KBM-7 (cell line): ENCODE results near the gene INPP5D.
A peak's percentile ranks its signal among the peaks of the same experiment; 100 is the strongest.

Source experiments
- DNase-seq: peaks from one replicate; pipeline ENCODE4 v3.0.0-alpha.2; 2015
- in situ Hi-C: fragments of 300-500 bp; cut with MboI; formaldehyde crosslinking; loops from 2 replicates; pipeline ENCODE4 v1.14.3; 2020; ENCODE audit warnings: low sequenced_read_pairs, low pct_unique_long_range_greater_than_20kb, mixed read lengths

INPP5D gene

DNA sequence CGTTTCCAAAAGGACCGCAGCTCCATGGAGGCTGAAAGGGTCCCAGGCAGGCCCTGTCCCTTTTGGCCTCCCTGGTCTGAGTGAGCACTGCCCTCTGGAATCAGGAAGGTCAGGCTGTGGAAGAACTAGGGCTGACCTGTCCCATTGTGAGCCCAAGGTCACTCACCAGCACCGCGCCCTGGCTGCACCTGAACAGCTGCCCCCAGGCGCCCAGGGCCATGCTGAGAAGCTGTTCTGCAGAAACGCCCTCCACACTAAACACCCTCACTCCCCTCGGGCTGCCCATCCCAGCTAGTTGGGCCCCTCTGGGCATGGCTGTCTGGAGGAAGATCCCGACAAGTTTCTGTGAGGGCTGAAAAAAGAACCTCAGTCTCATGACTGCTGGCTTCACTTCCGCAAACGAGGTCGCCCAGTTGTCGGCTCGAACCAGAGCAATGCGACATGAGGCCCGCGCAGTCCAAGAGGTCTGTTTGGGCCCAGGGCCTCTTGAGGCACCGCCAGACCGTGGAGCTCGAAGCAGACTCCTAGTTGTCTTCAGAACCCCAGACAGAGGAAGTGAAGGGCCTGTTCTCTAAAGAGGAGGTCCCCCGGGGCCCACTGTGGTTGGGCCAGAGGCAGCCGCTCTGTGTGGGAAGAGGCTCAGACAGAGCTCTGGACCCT is 64.4 kb downstream of the INPP5D start:
- in situ Hi-C loops = no loop called here
- DNase-seq = no peak

DNA sequence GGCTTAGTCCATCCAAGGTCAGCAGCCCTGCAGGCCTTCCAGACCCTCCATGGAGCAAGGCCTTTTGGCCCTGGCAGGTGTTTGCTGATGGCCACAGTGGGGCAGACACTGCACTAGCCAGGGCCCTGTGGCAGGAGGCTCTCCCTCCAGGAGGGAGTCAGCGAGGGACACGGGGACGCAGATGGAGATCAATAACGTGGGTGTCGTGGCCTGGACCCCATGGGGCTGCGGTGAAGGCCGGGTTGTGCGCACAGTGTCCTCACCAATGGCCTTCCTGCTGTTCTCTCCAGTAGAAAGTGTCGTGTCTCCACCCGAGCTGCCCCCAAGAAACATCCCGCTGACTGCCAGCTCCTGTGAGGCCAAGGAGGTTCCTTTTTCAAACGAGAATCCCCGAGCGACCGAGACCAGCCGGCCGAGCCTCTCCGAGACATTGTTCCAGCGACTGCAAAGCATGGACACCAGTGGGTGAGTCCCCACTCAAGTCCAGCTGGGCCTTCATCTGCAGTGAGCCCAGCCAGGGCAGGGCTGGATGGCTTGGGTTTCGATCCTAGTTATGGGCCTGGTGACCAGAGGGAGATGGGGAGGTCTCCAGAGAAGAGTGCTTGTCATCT is 65.4 kb downstream of the INPP5D start:
- in situ Hi-C loops = no loop called here
- no peak for DNase-seq

DNA sequence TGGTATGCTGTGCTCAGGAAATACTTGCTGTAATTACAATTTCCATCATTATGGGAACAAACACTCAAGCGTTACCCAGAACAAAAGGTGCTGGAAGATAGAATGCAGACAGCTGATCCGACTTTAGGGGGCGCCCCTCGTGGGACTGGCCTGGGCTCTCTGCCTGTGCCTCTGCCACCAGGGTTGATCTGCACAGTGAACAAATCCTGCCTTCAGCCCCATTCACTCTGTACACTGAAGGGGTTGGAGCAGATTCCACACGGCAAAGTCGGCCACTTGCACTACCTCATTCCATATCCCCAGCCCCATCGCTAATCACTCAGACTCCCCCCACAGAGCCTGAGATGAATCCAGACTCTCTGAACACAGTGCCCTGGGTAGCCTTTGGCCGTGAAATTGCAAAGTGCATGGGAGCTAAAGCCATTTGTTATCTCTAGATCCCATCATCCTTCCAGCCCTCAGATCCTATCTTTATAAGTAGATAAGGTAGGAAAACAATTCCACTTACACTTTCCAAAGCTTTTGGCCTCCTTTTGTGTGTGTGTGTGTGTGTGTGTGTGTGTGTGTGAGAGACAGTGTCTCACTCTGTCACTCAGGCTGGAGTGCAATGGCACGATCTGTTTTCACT is 69.3 kb downstream of the INPP5D start:
- in situ Hi-C loops = no loop called here
- DNase-seq = peak; percentile 18

DNA sequence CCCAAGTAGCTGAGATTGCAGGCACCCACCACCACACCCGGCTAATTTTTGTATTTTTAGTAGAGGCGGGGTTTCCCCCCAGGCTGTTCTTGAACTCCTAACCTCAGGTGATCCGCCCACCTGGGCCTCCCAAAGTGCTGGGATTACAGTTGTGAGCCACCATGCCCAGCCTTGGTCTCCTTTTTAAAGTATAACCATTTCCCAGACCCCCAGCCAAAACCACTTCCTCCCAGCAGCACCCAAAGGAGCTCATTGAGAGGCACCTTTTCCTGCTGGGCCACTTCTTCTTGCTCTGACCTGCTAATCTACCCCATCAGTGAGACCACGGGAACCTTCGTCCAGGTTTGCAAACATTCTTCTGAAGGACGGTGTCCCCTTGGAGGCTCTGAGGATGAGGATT is 69.9 kb downstream of the INPP5D start:
- in situ Hi-C loops = no loop called here
- DNase-seq = no peak

DNA sequence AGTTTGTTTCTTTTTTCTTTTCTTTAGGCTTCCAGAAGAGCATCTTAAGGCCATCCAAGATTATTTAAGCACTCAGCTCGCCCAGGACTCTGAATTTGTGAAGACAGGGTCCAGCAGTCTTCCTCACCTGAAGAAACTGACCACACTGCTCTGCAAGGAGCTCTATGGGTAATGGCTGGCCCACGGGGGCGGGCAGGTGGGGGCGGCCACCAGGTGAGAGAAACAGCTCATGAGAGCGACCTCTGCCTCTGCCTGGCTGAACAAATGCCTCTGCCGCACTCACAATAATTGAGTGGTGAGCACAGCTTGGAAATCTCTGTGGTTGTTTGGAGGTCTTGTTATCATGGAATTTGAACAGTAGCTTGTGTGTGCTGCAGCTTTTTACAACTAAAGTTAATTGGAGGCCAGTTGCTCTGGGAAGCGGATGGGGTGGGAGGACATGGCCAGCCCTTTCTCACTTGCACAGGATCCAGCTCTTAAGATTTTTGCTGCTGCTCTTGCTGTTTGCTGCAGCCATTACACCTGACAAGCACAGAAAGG is 70.4 kb downstream of the INPP5D start:
- no peak for DNase-seq
- in situ Hi-C loops = no loop called here

DNA sequence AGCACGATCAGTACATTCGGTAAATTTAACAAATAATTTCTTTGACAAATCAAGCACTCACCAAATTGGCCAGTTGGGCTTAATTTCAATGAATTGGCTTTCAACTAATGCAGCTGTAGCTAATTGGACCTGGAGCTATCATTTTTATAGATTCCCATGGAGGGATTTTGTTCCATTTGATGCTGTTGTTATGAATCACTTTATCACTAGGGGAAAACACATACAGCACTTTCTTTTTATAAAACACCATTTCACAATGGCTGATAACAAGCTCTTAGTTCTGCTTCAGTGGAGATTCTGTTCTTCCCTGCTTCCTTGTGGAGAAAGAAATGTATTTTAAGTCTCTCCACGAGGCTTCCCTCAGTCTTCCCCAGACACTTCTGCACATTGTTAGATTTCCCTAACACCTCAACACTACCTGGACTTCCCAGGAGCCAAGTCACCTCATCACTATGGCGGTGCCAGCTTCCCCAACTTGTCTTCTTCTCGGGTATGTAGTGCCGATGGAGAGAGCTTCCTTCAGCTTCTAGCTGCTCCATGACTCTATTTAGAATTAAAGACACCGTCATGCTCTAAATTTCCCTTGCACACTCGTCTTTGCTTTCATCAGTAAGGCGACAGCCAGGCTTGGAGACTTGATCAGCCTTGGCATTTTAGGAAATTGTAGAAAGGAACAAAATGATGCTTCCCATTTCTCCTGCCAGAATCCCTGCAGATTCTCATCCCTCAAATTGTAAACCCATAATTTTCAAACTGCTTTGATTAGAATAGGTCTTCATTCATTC is 72.0 kb downstream of the INPP5D start:
- DNase-seq = no peak
- in situ Hi-C loops = no loop called here

DNA sequence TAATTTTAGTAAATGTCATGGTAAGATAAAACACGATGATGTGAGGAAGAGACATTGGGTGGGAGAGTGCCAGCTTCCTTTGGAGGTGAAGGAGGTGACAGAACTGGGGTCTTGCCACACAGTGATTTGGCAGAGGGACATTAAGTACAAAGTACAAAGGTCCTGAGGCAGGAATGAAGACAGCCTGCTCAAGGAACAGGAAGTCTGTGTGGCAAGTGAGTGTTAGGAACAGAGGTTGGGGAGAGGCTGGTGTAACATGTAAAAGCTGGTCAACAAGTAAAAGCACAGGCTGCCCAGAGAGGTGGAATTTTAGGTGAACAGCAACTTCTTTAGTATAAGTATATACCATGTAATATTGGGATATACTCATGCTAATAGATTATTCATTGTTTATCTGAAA is 73.1 kb downstream of the INPP5D start:
- in situ Hi-C loops = no loop called here
- DNase-seq = no peak

DNA sequence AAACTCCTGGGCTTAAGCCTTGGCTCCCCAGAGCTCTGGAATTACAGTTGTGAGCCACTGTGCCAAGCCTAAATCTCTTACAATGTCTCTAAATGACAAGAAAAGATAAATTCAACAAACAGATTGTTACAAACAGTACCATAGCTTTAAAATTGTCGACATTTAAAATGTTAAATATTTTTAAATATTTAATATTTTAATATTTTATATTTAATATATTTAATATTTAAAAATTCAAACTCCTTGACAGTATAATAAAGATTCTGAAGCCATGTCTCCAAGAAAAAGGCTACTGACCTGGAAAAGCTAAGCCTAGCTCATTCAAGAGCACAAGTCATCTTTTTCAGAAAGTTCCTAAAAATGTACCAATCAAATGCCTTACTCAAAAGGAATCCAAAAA is 75.3 kb downstream of the INPP5D start:
- no peak for DNase-seq
- in situ Hi-C loops = no loop called here

DNA sequence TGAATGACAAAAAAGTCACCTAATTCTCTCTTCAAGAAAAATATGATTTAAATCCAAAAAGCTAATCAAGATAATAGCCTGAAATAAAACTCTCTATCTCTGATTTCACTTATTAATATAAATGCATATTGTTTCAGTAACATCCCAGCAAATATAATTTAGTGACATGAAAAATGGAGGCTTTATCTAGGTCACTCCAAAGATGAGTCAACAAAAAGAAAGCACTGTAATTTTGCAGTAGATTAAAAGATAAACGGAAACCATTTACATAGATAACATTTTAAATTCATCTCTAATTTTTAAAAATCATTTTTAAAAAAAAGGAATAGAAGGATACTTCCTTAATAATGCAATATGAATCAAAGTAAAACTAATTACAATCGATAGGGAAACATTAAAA is 76.9 kb downstream of the INPP5D start:
- in situ Hi-C loops = no loop called here
- no peak for DNase-seq

DNA sequence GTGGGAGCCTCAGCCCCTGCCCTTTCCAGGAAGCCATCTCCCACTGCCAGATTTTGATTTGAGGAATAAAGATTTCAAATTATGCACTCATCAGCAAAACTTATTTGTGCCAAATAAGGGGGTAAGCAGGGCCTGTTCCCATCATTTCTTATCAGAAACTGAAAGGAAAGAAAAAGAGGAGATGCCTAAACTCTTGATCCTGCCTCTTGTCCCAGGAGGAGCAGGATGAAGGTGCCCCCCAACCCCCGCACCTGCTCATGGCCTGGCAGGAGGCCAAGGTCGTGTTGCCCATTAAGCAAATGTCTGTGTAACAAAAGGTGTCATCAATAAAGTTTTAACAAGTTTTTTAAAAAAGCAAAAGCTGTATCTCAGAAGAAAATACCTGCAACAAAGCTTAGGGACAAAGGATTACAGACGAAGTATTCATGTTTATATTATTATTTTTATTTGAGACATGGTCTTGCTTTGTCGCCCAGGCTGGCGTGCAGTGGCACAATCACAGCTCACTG is 80.0 kb downstream of the INPP5D start:
- DNase-seq = no peak
- in situ Hi-C loops = no loop called here

DNA sequence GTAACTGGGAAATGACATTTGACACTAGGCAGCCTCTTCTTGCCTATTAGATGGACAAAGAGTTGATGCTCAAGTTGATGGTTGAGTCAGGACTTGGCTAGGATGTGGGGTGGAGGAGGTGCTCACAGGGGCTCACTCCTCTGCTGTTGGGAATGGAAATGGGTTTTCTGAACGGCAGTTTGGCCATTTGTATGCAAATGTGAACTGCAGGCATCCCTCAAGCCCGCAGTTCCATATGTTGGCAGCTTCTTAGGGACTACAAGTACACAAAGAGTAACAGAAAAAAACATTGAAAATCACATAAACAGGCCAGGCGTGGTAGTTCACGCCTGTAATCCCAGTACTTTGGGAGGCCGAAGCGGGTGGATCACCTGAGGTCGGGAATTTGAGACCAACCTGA is 80.8 kb downstream of the INPP5D start:
- in situ Hi-C loops = no loop called here
- DNase-seq = no peak

DNA sequence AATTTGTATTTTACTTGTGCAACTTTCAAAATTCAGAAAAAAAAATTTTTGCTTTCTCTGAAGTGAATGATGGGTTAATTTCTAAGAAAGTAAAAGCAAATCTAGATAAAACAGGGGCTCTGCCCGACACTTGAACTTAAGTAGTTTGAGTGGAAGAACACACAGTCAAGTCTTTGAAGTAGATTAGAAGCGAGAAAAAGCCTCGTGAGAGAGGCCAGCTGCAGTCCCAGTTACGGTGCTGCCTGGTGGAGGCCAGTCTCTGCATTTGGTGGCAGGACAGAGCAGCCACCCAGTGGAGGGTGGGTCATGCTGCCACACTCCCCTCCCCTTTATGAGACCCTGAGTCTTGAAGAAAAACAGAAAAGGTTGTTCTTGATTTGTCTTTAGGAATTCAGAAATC is 81.8 kb downstream of the INPP5D start:
- in situ Hi-C loops = no loop called here
- no peak for DNase-seq

DNA sequence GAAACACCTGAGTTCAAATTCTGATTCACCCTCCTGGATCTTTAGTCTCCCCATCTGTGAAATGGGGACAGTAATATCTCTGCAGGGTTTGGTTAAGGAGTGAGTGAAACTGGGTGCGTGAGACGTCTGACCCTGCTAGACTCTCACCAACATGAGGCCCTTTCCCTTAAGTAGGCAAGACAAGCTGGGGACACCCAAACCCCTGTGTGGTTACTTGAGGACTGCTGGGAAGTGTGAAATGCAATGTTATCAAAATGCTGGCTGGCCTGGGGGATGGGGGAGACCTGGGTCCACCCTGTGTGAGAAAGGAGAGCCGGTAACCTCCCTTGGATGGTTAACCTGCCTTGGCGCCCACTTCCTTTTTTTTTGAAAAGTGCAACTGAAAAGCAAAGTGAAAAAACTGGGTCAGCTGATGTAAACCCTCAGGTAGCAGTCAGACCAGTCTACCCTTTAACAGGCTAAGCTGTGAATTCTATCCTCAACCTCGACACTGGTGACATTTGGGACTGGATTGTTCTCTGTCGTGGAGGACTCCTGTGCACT is 82.3 kb downstream of the INPP5D start:
- DNase-seq = peak; percentile 47
- in situ Hi-C loops = no loop called here

DNA sequence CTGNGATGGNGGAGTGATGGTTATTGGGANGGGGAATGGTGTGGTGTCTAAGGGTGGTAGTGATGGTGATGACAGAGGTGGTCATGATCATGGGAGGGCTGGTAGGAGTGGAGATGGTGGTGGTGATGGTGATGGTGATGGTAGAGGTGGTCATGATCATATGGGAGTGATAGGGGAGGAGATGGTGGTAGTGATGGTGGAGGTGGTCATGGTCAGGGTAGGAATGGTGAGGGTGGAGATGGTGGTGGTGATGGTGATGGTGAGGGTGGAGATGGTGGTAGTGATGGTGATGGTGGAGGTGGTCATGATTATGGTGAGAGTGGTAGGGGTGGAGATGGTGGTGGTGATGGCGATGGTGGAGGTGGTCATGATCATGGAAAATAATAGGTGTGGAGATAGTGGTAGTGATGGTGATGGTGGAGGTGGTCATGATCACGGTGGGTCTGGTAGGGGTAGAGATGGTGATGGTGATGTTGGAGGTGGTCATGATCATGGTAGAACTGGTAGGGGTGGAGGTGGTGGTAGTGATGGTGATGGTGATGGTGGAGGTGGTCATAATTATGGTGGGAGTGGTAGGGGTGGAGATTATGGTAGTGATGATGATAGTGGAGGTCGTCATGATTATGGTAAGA is 83.7 kb downstream of the INPP5D start:
- DNase-seq = no peak
- in situ Hi-C loops = no loop called here

DNA sequence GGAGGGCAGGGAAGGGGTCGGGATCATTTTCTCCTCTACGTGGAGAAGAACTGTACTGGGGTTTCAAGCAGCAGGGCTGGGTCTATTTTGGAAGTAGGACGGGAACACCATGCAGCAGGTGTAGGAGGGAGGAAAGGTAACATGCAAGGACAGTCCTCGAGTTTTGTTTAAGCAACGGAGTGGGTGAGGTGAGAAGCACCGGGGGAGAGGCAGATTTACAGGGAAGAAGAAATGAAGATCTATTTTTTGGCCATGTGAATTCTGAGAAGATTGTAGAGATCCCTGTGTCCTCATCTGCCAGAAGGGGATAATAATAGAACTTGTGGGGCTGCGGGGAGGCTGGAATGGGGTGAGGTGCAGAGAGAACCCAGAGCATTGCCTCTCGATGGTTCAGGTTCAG is 85.6 kb downstream of the INPP5D start:
- in situ Hi-C loops = no loop called here
- no peak for DNase-seq

DNA sequence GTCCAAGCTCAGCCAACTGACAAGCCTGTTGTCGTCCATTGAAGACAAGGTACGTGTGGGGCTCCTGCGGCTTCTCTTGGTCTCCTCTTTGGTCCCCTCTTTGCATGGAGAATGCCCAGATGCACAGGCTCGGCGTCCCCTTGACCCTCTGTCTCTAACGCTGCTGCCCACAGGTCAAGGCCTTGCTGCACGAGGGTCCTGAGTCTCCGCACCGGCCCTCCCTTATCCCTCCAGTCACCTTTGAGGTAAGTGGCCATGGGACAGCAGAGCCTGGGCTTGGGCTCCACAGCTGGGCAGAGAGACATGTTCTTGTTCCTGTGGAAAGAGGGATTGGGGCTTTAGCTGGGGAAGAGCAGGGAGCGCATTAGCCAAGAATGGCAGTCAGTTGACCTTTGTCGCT is 86.1 kb downstream of the INPP5D start:
- DNase-seq = no peak
- in situ Hi-C loops = no loop called here

DNA sequence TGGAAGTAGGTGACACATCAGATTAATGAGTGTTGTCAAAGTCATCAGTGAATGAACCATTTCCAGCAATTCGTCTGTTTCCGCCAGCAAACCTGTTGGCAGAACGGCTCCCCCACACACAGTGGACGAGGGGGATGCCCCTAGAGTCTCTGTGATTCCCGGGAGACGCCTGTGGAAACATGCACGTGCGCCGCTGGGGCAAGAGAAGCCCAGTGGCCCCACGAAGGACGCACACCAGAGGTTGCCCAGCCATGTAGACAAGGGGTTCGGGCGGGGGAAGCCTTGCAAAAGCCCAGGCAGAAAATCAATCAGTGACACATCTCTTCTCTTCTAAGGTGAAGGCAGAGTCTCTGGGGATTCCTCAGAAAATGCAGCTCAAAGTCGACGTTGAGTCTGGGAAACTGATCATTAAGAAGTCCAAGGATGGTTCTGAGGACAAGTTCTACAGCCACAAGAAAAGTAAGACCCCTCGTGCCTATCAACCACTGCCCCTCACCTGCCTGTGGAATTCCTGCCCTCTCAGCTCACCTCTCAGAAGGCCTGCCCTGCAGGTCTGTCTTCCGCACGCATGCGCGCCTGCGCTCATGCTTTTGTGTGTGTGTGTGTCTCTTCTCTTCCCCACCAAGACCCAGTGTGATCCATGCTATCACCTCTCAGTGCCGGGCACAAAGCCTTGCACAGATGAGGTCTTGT is 87.1 kb downstream of the INPP5D start:
- in situ Hi-C loops = no loop called here
- no peak for DNase-seq

DNA sequence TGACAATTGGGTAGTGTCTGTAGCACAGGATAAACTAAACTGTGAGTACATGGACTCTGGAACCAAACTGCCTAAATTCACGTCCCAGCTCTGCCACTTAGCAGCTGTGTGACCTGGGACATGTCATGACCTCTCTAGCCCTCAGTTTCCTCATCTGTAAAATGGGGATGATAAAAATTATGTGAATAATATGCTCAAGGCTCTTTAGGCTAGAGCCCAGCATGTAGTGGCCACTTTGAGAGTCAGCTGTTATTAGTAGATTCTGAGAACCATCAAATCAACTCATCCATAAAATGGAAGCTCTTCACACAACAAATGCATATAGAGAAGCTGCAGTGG is 87.7 kb downstream of the INPP5D start:
- no peak for DNase-seq
- in situ Hi-C loops = no loop called here

DNA sequence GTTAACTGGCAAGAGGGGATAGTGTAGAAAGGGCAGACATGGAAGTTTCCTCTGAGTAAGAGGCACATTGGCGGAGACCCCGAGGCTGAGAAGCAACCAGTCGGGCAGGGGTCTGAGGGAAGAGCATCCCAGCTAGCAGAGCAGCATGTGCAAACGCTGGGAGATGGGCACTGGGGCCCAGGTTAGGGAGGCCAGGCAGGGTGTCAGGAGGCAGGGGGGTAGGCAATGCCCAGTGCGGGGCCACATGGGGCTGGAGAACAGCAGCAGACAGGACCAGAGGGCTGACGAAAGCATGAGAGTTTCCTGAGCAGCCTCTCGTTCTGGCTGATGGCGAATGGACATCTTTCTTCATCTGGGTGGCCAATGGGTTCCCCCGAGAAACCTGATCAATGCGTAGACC is 88.2 kb downstream of the INPP5D start:
- DNase-seq = no peak
- in situ Hi-C loops = no loop called here
